Kidney (tissue), 14 donors: ENCODE measurements around the gene KIFAP3. TPM values are rescaled to one million over a fixed set of nuclear protein-coding genes. Genes with fewer than 3 reads are reported as not detected.
"Not testable (repeated sequence)": the region's sequence is repeated elsewhere in the genome, so short reads cannot be mapped to it uniquely, and the experiment has no call there.

Experiments
- DNase-seq, 5 donors: peaks; one replicate each; pipeline ENCODE4 v3.0.0-alpha.2; 2013 to 2020
- FAIRE-seq: peaks from 2 replicates; lab custom pipeline; 2012; peaks lifted over from hg19 to GRCh38; lab: Jason Lieb, UNC
- H3K27ac ChIP-seq, 2 donors: one replicate each; pipeline ENCODE4 v1.7.0; 2013; ENCODE audit warnings: low read depth in 2 of 2, low read length in 2 of 2, inconsistent platforms in 1 of 2
- H3K27me3 ChIP-seq: one replicate; pipeline ENCODE4 v1.7.1; 2013; ENCODE audit warnings: low read length, inconsistent platforms; ENCODE audit not compliant: control insufficient read depth, insufficient read depth
- H3K36me3 ChIP-seq, 3 donors: one replicate each; pipeline versions ENCODE4 v1.7.0 to v1.7.1; 2013; ENCODE audit warnings: low read length in 3 of 3, control low read depth in 1 of 3, inconsistent platforms in 1 of 3; ENCODE audit not compliant: insufficient read depth in 3 of 3, control insufficient read depth in 2 of 3
- H3K4me1 ChIP-seq, 3 donors: one replicate each; pipeline versions ENCODE4 v1.7.0 to v1.7.1; 2013; ENCODE audit warnings: low read length in 3 of 3, inconsistent platforms in 1 of 3, low read depth in 1 of 3; ENCODE audit not compliant: control insufficient read depth in 2 of 3, insufficient read depth in 2 of 3
- H3K4me3 ChIP-seq, 3 donors: one replicate each; pipeline versions ENCODE4 v1.7.0 to v1.8.1; 2013; ENCODE audit warnings: low read length in 3 of 3, control low read depth in 1 of 3, inconsistent platforms in 1 of 3
- H3K9ac ChIP-seq, 3 donors: one replicate each; pipeline versions ENCODE4 v1.7.0 to v1.7.1; 2013; ENCODE audit warnings: low read length in 3 of 3, control low read depth in 1 of 3, inconsistent platforms in 1 of 3
- H3K9me3 ChIP-seq, 3 donors: one replicate each; pipeline versions ENCODE4 v1.7.0 to v1.7.1; 2013; ENCODE audit warnings: low read length in 3 of 3, control low read depth in 1 of 3, inconsistent platforms in 1 of 3; ENCODE audit not compliant: control insufficient read depth in 2 of 3, insufficient read depth in 1 of 3
- intact Hi-C: fragments of 100-400 bp; cut with DNase I; formaldehyde crosslinking; loops from one replicate; pipeline ENCODE4 v1.11.1; 2022
- polyA plus RNA-seq: library from polyadenylated mRNA; stranded (reverse); fragments of 350-450 nt; fragmentation: Illumina TruSeq; extraction: RNeasy Lipid Tissue Mini Kit (QIAGEN cat#74804); gene quantifications from one replicate; pipeline ENCODE4 v1.2.3, GENCODE V29; 2014; ENCODE audit warnings: low read depth, low replicate concordance; ENCODE audit not compliant: insufficient read depth
- total RNA-seq: library from RNA; stranded (reverse); fragmentation: NEBNext Ultra II Directional; extraction: Animal tissue kit (Norgen Biotek cat#: 25700); gene quantifications from one replicate; pipeline ENCODE4 v1.2.1, GENCODE V29; 2021
- TF ChIP-seq, protein P1 (sequence below): IDR thresholded peaks from 3 replicates; pipeline ENCODE4 v1.5.1; 2012; ENCODE audit warnings: mild to moderate bottlenecking, moderate library complexity, borderline replicate concordance; ENCODE audit not compliant: insufficient read depth; ENCODE audit errors: extremely low read depth
- donor health status: control.
- donor health status: control.
- donor health status: control.
- donor health status: control.
- donor health status: control.
- donor health status: DM: yes; HTN: yes; CAD: no.
- donor health status: Normal renal cell carcinoma (clear cell type).

The KIFAP3 gene
- total and polyA plus RNA-seq, 2 donors from 2014 or later, result 31.6 to 32.9 TPM

DNA sequence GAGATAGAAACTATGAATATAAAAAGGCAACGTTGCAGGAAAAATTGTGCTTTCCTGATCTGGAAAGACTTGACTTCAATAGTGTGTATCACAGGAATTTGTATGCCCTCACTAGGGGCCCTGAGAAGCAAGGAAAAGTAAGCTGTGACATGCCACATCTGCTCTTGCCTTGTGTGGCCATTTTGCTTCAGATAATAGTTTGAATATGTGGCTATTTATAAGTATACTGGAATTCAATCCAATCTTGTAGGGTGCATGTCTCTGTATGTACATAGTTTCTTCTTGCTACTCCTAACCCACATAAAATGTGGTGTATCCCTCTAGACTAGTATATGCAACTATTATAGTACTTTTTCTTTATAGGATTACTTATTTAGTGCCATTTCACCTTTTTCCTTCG is 149.7 kb downstream of the KIFAP3 start:
- Histone ChIP-seq H3K36me3 (peaks cover 0 to 5% (median 0%) of the 10 kb centered on the region in 3 donors), H3K4me1 (no peaks in the 10 kb centered on the region), H3K4me3 (no peak overlapping the region), H3K27me3 (no peaks in the 10 kb centered on the region), H3K27ac (no peak overlapping the region), H3K9ac (no peak overlapping the region), H3K9me3 (no peaks in the 10 kb centered on the region)
- FAIRE-seq (no peak), DNase-seq (no peak)
- intact Hi-C loops, result no loop called here
- TF ChIP-seq, protein P1, sequence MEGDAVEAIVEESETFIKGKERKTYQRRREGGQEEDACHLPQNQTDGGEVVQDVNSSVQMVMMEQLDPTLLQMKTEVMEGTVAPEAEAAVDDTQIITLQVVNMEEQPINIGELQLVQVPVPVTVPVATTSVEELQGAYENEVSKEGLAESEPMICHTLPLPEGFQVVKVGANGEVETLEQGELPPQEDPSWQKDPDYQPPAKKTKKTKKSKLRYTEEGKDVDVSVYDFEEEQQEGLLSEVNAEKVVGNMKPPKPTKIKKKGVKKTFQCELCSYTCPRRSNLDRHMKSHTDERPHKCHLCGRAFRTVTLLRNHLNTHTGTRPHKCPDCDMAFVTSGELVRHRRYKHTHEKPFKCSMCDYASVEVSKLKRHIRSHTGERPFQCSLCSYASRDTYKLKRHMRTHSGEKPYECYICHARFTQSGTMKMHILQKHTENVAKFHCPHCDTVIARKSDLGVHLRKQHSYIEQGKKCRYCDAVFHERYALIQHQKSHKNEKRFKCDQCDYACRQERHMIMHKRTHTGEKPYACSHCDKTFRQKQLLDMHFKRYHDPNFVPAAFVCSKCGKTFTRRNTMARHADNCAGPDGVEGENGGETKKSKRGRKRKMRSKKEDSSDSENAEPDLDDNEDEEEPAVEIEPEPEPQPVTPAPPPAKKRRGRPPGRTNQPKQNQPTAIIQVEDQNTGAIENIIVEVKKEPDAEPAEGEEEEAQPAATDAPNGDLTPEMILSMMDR, result no peak

DNA sequence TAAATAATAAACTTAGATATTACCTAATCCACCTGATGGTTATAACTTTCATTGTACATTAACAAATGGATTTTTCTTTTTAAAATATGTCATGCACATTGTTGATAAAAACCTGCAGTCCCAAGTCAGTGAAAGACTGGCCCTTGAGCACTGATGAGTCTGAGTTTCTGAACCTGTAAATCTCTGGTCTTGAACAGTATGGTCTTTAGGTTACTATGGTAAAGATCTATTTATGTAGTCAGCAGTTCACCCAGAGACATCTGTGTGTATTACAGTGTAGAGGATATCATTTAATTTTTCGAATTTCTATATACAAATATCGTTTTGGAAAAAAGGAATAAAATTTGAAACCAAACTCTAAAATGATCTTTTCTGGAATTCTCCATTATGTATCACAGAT is 150.4 kb downstream of the KIFAP3 start:
- no peaks in the 10 kb centered on the region for H3K9me3 ChIP-seq
- no peaks in the 10 kb centered on the region for H3K27me3 ChIP-seq
- no peak for FAIRE-seq
- intact Hi-C loops, result no loop called here
- H3K9ac ChIP-seq, result no peak overlapping the region
- no peak for DNase-seq
- no peak overlapping the region for H3K27ac ChIP-seq
- H3K36me3 ChIP-seq, result peaks cover 0 to 5% (median 2%) of the 10 kb centered on the region in 3 donors
- TF ChIP-seq, protein P1, result no peak
- H3K4me3 ChIP-seq, result no peak overlapping the region
- H3K4me1 ChIP-seq, result no peaks in the 10 kb centered on the region

DNA sequence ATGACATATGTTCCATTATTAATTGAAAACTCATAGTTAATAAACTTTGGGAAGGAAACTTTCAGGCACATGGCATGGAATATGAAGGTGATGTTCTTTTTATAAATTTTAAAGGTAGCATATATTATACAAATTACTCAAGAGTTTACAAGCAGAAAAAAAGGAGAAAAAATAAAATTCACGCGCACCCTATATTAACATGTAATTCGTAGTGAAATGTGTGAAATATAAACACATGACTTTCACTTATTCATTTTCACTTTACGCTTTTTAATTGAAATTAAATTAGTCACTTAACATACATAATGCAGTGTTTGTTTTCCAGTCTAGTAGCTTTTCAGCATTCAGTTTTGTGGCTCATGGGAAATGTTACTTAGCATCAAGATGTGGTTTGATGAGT is 153.4 kb downstream of the KIFAP3 start:
- DNase-seq (no peak), FAIRE-seq (no peak)
- TF ChIP-seq, protein P1, result no peak
- H3K36me3 ChIP-seq, result peaks cover 0 to 5% (median 2%) of the 10 kb centered on the region in 3 donors
- no peaks in the 10 kb centered on the region for H3K4me1 ChIP-seq
- H3K9me3 ChIP-seq, result no peaks in the 10 kb centered on the region
- H3K27ac ChIP-seq, result no peak overlapping the region
- H3K4me3 ChIP-seq, result no peak overlapping the region
- H3K9ac ChIP-seq, result no peak overlapping the region
- intact Hi-C loops, result no loop called here
- H3K27me3 ChIP-seq, result no peaks in the 10 kb centered on the region

DNA sequence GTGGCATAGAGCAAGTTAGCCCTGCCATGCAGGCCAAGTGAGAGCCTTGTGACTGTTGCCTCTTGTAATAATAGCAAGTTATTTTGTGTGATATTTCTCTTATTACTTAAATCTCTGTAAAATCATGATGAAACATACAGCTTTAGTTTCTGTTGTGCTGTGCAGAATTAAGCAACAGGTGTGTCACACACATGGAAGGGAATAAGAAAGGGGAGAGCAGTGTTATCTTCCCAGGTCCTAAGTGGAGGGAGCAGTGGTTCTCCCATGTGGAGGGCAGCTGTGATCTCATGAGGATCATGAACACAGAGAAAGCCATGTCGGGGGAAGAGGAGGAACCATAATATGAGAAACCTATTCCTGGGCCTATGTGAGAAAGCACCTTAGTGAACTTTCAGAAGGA is 155.6 kb downstream of the KIFAP3 start:
- DNase-seq (no peak), FAIRE-seq (no peak)

DNA sequence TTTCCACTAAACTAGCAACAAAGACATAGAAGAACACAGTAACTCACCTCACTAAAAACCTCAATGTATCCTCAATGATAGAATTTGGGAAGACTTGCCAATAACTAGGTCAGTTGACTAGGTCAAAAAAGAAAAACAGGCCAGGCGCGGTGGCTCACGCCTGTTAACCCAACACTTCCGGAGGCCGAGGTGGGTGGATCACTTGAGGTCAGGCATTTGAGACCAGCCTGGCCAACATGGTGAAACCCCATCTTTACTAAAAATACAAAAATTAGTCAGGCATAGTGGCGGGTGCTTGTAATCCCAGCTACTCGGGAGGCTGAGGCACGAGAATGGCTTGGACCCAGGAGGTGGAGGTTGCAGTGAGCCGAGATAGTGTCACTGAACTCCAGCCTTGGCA is 156.3 kb downstream of the KIFAP3 start:
- intact Hi-C loops, H3K27ac ChIP-seq, H3K27me3 ChIP-seq, H3K36me3 ChIP-seq, H3K9ac ChIP-seq, H3K4me3 ChIP-seq, H3K9me3 ChIP-seq, H3K4me1 ChIP-seq, FAIRE-seq: not testable (repeated sequence)
- peak in 1 of 5 donors; percentile 35 for DNase-seq

More for the DNA sequence above, 155.6 kb downstream of the KIFAP3 start:
- no peak overlapping the region for H3K4me3 ChIP-seq
- TF ChIP-seq, protein P1, result no peak
- no peak overlapping the region for H3K9ac ChIP-seq
- peaks cover 0 to 5% (median 2%) of the 10 kb centered on the region in 3 donors for H3K36me3 ChIP-seq
- H3K9me3 ChIP-seq, result no peaks in the 10 kb centered on the region
- H3K27ac ChIP-seq, result no peak overlapping the region
- intact Hi-C loops, result no loop called here
- H3K4me1 ChIP-seq, result no peaks in the 10 kb centered on the region
- H3K27me3 ChIP-seq, result no peaks in the 10 kb centered on the region
